HG02759 (cell line): Measurements from ENCODE around the gene EVI5L.
A peak's percentile ranks its signal among the peaks of the same experiment; 100 is the strongest.

Experiments
- ATAC-seq: cut with Tn5 transposase; IDR thresholded peaks from one replicate; pipeline ENCODE4 v1.9.1; 2021; ENCODE audit warnings: mild to moderate bottlenecking, moderate library complexity; ENCODE audit not compliant: unreplicated experiment

Gene EVI5L

GRCh38 chr19:7894612-7895309 lies 64.7 kb downstream of the EVI5L start:
- ATAC-seq = no peak

GRCh38 chr19:7895565-7895964 lies 65.5 kb downstream of the EVI5L start:
- ATAC-seq = no peak

GRCh38 chr19:7897292-7897691 lies 67.3 kb downstream of the EVI5L start:
- no peak for ATAC-seq

GRCh38 chr19:7898967-7899366 lies 68.9 kb downstream of the EVI5L start:
- no peak for ATAC-seq

- ATAC-seq = no peak
Observed at GRCh38 chr19:7899751-7900378, 69.8 kb downstream of the EVI5L start.

- no peak for ATAC-seq
Observed at GRCh38 chr19:7900401-7900870, 70.4 kb downstream of the EVI5L start.

GRCh38 chr19:7900931-7901330 lies 70.9 kb downstream of the EVI5L start:
- no peak for ATAC-seq

GRCh38 chr19:7901337-7901736 lies 71.3 kb downstream of the EVI5L start:
- ATAC-seq = no peak

GRCh38 chr19:7902796-7903243 lies 72.8 kb downstream of the EVI5L start:
- no peak for ATAC-seq

- peak; percentile 89 for ATAC-seq
Observed at GRCh38 chr19:7903244-7904073, 73.4 kb downstream of the EVI5L start, which contains the start of gene MAP2K7. Gene MAP2K7 (plus strand): TSS chr19:7903877. CDS start chr19:7903945, 68 bp downstream.

- ATAC-seq = peak; percentile 41
Observed at GRCh38 chr19:7904074-7905020, 74.3 kb downstream of the EVI5L start.

GRCh38 chr19:7905268-7905667 lies 75.2 kb downstream of the EVI5L start:
- ATAC-seq = no peak

GRCh38 chr19:7905859-7906258 lies 75.8 kb downstream of the EVI5L start:
- ATAC-seq = no peak

GRCh38 chr19:7907122-7907521 lies 77.1 kb downstream of the EVI5L start:
- no peak for ATAC-seq

GRCh38 chr19:7907544-7907943 lies 77.5 kb downstream of the EVI5L start:
- ATAC-seq = no peak

- no peak for ATAC-seq
Observed at GRCh38 chr19:7908078-7908699, 78.2 kb downstream of the EVI5L start.

- no peak for ATAC-seq
Observed at GRCh38 chr19:7908742-7909461, 78.9 kb downstream of the EVI5L start.

GRCh38 chr19:7909471-7910067 lies 79.6 kb downstream of the EVI5L start:
- ATAC-seq = no peak
